HG02840 (cell line): ENCODE measurements around the gene MAST2.

Experiments
- ATAC-seq: cut with Tn5 transposase; IDR thresholded peaks from one replicate; pipeline ENCODE4 v1.9.1; 2021; ENCODE audit warnings: mild to moderate bottlenecking, moderate library complexity, moderate number of reproducible peaks; ENCODE audit not compliant: unreplicated experiment, low FRiP score

MAST2 gene

DNA sequence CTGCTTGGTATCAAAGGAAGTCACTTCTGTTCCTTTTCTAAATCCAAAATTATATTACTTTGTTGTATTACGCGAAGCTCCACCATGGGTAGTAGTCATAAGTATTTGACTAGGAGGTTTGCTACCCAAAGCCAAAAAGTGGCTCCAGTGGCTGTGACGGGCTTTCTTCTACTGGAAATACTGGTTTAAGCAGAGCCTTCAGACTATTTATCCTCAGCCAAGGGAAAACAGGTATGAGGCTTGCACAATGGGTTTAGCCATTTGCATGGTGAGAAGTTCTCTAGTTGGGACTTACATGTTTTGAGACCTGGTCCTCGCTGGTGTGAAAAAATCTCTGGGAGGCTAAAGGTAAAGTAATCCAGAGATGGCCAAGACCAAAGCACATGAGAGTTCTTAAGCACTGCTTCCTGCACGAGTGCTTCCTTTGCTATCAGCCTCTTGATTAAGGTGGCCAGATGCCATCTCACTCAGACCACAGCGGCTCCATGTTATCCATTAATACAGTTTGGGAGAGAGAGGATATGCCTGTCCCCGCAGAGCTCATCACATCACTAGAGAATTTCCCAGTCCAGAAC is 207.8 kb downstream of the MAST2 start:
- no peak for ATAC-seq

GRCh38 chr1:46012236-46012635 is 208.8 kb downstream of the MAST2 start:
- no peak for ATAC-seq

DNA sequence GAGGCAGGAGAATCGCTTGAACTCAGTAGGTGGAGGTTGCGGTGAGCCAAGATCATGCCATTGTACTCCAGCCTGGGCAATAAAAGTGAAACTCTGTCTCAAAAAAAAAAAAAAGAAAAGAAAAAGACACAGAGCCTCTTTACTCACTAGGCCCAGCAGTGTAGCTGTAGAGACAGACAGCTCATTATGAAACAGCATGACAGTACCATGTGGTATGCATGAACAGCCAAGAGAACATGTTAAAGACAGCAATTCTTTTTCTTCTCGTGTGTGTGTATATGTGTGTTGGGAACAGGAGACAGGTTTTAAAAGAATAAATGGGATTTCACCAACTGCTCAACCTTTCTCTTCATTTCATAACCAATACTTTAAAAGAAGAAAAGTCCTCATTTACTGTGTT is 210.2 kb downstream of the MAST2 start:
- ATAC-seq: no peak

GRCh38 chr1:46017876-46018503 is 214.6 kb downstream of the MAST2 start:
- no peak for ATAC-seq

DNA sequence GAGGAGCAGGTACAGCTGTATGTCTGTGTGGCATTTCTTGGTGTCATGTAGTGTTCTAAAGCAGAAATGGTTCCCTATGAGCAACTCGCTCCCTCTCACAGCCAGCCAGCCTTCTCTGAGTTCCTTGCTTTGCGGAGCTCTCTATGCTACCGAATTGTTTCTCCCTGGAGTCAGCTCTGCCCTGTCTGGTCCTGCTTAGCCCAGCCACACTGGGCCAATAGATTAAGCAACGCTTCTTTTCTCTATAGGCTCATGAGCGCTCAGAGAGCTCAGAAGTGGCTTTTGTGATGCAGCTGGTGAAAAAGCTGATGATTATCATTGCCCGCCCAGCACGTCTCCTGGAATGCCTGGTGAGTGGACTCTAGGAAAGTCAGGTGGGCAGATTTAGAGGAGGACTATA is 215.9 kb downstream of the MAST2 start:
- no peak for ATAC-seq

DNA sequence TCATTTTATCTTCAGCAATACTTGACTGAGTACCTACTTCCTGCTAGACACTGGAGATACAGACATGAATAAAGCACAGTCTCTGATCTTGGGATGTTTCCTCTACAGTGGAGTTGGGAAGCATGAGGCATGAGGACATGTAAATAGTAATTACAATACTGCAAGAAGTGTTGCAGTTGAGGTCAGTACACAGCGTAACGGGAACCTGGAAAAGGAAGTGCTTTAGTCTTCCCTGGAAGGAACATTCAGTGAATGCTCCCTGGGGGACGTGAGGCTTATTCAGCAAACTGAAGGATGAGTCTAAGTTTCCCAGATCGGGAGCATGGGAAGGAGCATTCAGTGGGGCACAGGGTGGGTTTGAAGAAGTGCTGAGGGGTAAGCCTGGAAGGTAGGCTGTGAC is 216.6 kb downstream of the MAST2 start:
- no peak for ATAC-seq

- no peak for ATAC-seq
Measured at GRCh38 chr1:46021046-46021996, 217.9 kb downstream of the MAST2 start.

GRCh38 chr1:46026531-46026930 is 223.1 kb downstream of the MAST2 start:
- no peak for ATAC-seq

GRCh38 chr1:46027788-46028573 is 224.6 kb downstream of the MAST2 start:
- ATAC-seq: no peak

- ATAC-seq: no peak
Measured at GRCh38 chr1:46030074-46030870, 226.9 kb downstream of the MAST2 start.

GRCh38 chr1:46030876-46031660 is 227.7 kb downstream of the MAST2 start:
- ATAC-seq: no peak

DNA sequence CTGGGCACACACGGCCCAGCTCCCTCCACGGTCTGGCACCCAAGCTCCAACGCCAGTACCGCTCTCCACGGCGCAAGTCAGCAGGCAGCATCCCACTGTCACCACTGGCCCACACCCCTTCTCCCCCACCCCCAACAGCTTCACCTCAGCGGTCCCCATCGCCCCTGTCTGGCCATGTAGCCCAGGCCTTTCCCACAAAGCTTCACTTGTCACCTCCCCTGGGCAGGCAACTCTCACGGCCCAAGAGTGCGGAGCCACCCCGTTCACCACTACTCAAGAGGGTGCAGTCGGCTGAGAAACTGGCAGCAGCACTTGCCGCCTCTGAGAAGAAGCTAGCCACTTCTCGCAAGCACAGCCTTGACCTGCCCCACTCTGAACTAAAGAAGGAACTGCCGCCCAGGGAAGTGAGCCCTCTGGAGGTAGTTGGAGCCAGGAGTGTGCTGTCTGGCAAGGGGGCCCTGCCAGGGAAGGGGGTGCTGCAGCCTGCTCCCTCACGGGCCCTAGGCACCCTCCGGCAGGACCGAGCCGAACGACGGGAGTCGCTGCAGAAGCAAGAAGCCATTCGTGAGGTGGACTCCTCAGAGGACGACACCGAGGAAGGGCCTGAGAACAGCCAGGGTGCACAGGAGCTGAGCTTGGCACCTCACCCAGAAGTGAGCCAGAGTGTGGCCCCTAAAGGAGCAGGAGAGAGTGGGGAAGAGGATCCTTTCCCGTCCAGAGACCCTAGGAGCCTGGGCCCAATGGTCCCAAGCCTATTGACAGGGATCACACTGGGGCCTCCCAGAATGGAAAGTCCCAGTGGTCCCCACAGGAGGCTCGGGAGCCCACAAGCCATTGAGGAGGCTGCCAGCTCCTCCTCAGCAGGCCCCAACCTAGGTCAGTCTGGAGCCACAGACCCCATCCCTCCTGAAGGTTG is 231.4 kb downstream of the MAST2 start:
- ATAC-seq: no peak

- ATAC-seq: no peak
Measured at GRCh38 chr1:46036894-46037839, 233.8 kb downstream of the MAST2 start.

GRCh38 chr1:46039571-46040052 is 236.2 kb downstream of the MAST2 start:
- no peak for ATAC-seq

DNA sequence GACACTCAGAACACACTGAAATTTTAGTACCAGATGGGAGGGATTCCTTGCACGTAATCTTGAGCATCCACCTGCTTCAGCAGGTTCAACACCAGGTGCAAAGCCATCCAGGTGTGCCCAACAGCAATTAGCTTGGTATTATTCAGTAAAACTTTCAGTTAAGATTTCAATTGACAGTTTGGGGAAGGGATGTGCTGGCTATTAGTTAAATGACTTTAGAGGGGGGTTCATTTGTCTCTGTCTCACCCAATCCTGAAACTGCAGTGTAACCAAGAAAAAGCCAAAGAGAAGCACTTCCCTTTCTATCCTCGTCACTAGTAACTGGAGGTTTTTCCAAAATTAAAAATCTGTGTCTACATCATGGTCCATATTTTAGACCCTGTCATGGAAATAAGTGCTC is 238.1 kb downstream of the MAST2 start:
- ATAC-seq: no peak

DNA sequence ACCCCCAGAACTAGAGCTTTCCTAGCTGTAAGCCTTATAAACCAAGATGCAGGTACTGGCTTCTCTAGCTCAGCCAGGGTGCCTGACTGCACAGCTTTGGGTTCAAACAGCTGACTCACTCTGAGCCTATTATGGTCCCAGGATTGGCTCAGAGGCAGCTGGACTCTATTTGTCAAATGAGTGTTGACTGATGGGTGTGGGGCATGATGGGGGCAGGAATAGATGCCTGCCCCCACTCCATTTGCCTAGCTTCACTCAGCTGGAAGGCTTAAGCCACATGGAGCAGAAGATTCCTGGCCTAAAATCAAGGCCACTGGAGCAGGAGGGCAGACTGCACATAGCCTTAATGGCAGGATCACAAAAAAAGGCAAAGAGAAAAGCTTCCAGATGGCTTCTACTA is 238.6 kb downstream of the MAST2 start:
- ATAC-seq: no peak

GRCh38 chr1:46043458-46044017 is 240.1 kb downstream of the MAST2 start:
- no peak for ATAC-seq
